GM12873 (cell line): ENCODE data around the gene TEX2.

Source experiments
- CTCF ChIP-seq: IDR thresholded peaks from 2 replicates; pipeline ENCODE4 v1.5.1; 2012; ENCODE audit warnings: low read depth, mild to moderate bottlenecking, moderate library complexity, low read length, control low read depth; ENCODE audit not compliant: insufficient read depth; ENCODE audit errors: missing control alignments

The TEX2 gene

GRCh38 chr17:64099543-64099942 is 163.5 kb downstream of the TEX2 start:
- TF ChIP-seq CTCF = no peak
